OCI-LY3 (cell line): Measurements from ENCODE around the gene GPALPP1.

ENCODE experiments used
- CTCF ChIP-seq: fragments of 200-600, 300-600 bp; sonication (generic); IDR thresholded peaks from 2 replicates; pipeline ENCODE4 v1.5.1; 2014; ENCODE audit warnings: antibody characterized with exemption, low read length, low read depth
- EZH2phosphoT487 ChIP-seq: fragments of 200-600 bp; shearing (Covaris generic); IDR thresholded peaks from 2 replicates; pipeline ENCODE4 v1.6.1; 2018; ENCODE audit warnings: antibody characterized with exemption, mixed run types, low read depth

- TF ChIP-seq CTCF (no peak), EZH2phosphoT487 (no peak)
Observed at GRCh38 chr13:45049478-45049877, 60.1 kb downstream of the GPALPP1 start.
